Glutamatergic neuron (in vitro differentiated cells): Measurements from ENCODE around the gene CPNE7. TPM values are rescaled to one million over a fixed set of nuclear protein-coding genes. Genes with fewer than 3 reads are reported as not detected.

Source experiments
- DNase-seq: peaks from one replicate; pipeline ENCODE4 v3.0.0; 2022
- H3K27ac Mint-ChIP-seq: one replicate; pipeline ENCODE4 v1.8.0; 2020; ENCODE audit warnings: mild to moderate bottlenecking, mixed read lengths, inconsistent platforms; ENCODE audit not compliant: unreplicated experiment
- H3K27me3 Mint-ChIP-seq: one replicate; pipeline ENCODE4 v1.8.0; 2020; ENCODE audit warnings: mild to moderate bottlenecking, moderate library complexity, mixed read lengths, inconsistent platforms; ENCODE audit not compliant: unreplicated experiment
- H3K36me3 Mint-ChIP-seq: one replicate; pipeline ENCODE4 v1.8.0; 2020; ENCODE audit warnings: mild to moderate bottlenecking, mixed read lengths, inconsistent platforms; ENCODE audit not compliant: unreplicated experiment
- H3K4me1 Mint-ChIP-seq: one replicate; pipeline ENCODE4 v1.8.0; 2020; ENCODE audit warnings: mild to moderate bottlenecking, low read depth, mixed read lengths, inconsistent platforms; ENCODE audit not compliant: unreplicated experiment
- H3K4me3 Mint-ChIP-seq: one replicate; pipeline ENCODE4 v1.8.0; 2020; ENCODE audit warnings: mild to moderate bottlenecking, mixed read lengths, inconsistent platforms; ENCODE audit not compliant: unreplicated experiment
- H3K9me3 Mint-ChIP-seq: one replicate; pipeline ENCODE4 v1.8.0; 2020; ENCODE audit warnings: mild to moderate bottlenecking, moderate library complexity, mixed read lengths, inconsistent platforms; ENCODE audit not compliant: unreplicated experiment
- CTCF ChIP-seq: fragments of 200-600 bp; sonication (generic); IDR thresholded peaks from one replicate; pipeline ENCODE4 v1.5.0; 2021; ENCODE audit not compliant: partially characterized antibody, unreplicated experiment
- total RNA-seq: library from RNA; stranded (reverse); fragmentation: NEBNext Ultra II Directional; extraction: Animal tissue kit (Norgen Biotek cat#: 25700); gene quantifications from one replicate; pipeline ENCODE4 v1.2.1, GENCODE V29; 2021; ENCODE audit not compliant: unreplicated experiment

Gene CPNE7
- total RNA-seq, 1 donor from 2014 or later = 17.8 TPM

- Mint-ChIP-seq H3K4me1 (peaks cover 15% of the 10 kb centered on the region), H3K27ac (no peak overlapping the region), H3K36me3 (no peaks in the 10 kb centered on the region), H3K27me3 (peaks cover 10% of the 10 kb centered on the region), H3K9me3 (peaks cover 14% of the 10 kb centered on the region), H3K4me3 (no peak overlapping the region)
- DNase-seq = no peak
- TF ChIP-seq CTCF = no peak
These were observed 3.9 kb upstream of the CPNE7 start for GRCh38 chr16:89571636-89572035.

DNA sequence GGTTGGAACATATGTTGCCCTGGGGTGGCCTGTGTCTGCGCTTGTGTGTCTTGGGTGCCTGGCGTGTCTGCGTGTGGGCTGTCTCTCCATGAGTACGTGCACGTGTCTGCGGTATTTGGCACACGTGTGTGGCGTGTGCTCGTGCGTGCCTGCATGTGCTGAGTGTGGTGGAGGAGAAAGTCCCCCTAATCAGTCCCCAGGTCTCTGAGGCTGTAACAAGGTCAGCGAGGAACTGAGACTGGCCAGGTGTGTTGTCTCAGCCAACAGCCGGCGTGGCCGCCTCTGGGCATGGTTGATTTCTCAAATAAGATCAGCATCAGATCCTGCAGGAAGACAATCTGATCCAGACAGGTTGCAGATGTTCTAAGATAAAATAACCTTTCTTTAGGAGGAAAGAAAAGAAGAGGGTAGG, 3.5 kb upstream of the CPNE7 start:
- H3K4me3 Mint-ChIP-seq = no peak overlapping the region
- peaks cover 10% of the 10 kb centered on the region for H3K27me3 Mint-ChIP-seq
- DNase-seq = no peak
- TF ChIP-seq CTCF = no peak
- H3K9me3 Mint-ChIP-seq = peaks cover 14% of the 10 kb centered on the region
- H3K4me1 Mint-ChIP-seq = peaks cover 15% of the 10 kb centered on the region
- H3K36me3 Mint-ChIP-seq = no peaks in the 10 kb centered on the region
- H3K27ac Mint-ChIP-seq = no peak overlapping the region

DNA sequence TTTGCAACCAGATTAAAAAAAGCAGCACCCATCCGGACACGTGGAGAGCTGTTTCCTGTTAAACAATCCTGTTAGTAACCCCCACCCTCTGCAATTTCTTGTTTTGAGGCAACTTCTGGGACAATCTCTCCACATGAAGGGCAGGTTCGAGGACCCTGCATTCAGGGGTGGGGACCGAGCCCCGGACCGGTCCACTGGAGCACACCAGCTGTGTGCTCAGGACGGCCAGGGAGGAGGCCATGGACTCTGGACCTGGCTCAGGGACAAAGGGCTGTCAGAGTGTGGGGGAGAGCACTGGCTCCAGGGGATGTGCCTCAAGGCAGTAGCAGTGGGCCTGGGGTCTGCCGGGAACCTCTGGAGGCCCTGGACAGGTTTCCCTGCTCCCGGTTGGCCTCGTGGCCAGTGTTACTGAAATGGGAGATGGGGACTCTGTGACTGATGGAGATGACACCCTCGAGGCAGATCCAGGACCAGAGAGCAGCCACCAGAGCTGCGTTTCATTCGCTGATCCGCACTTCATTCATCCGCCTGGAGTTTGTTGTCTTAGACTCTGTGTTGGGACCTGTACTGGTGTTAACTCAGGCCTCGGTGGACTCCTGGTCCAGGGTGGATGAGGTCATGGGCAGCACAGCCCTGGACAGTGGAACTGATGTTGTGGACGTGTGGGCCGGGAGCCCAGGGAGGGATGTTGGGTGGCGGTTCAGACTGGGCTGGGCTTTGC, 2.9 kb upstream of the CPNE7 start:
- Mint-ChIP-seq H3K4me1 (peaks cover 15% of the 10 kb centered on the region), H3K4me3 (no peak overlapping the region), H3K27me3 (peaks cover 14% of the 10 kb centered on the region), H3K27ac (peak overlapping the region; percentile 38), H3K36me3 (no peaks in the 10 kb centered on the region), H3K9me3 (peaks cover 13% of the 10 kb centered on the region)
- TF ChIP-seq CTCF = no peak
- no peak for DNase-seq

DNA sequence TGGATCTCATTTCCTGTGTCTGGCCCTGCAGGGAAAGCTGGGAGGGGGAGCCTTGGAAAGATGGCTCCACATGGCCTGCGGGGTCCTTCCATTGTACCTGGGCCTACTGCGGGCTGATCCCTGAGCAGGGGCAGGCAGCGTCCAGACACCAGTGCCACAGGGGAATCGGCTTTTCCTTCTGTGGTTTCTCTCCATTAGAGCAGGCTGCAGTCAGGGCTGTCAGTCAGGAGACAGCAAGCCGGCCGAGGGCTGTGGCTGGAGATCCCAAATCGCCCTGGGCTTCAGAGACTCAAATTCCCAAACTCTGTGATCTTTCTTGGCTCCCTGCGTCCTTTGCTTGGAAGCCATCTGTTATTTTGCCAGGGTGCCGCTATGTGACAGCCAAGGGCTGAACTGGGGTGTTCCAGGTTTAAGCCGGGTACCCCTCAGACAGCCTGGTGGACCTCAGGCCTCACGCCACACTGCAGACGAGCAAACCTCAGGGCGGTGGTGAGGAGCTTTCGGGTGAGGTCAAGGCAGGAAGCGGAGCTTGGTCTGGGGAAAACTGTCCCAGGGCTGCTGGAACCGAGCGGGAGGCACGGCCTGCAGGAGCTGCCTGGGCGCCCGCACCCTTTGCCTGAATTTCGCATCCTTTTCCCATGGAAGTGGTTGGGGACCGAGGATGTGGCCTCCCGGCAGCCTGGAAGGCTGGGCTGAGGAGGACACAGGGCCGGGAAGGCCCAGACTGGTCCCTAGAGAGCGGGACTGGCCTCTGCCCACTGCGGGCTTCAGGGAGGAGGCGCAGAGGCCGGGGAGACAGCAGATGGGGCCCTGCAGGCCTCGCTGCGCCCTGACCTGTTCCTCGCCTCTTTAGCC, 1.5 kb upstream of the CPNE7 start:
- H3K9me3 Mint-ChIP-seq = peaks cover 12% of the 10 kb centered on the region

More for the DNA sequence above, 1.5 kb upstream of the CPNE7 start:
- Mint-ChIP-seq H3K4me3 (peak overlapping the region; percentile 44), H3K27me3 (peaks cover 17% of the 10 kb centered on the region), H3K27ac (peak overlapping the region; percentile 93), H3K4me1 (peaks cover 15% of the 10 kb centered on the region), H3K36me3 (no peaks in the 10 kb centered on the region)
- DNase-seq = peak; percentile 69
- TF ChIP-seq CTCF = no peak
